NCI-H146 treated with DMSO at 0.1 percent for 48 hours (cell line): ENCODE results near the gene MAML2.
"Not testable (repeated sequence)": the region's sequence is repeated elsewhere in the genome, so short reads cannot be mapped to it uniquely, and the experiment has no call there.

Source experiments
- DNase-seq: peaks from one replicate; lab custom pipeline; 2025; ENCODE audit not compliant: unreplicated experiment; lab: John Stamatoyannopoulos, UW

The MAML2 gene

GRCh38 chr11:96193745-96194443 lies 149.1 kb downstream of the MAML2 start:
- DNase-seq = no peak

DNA sequence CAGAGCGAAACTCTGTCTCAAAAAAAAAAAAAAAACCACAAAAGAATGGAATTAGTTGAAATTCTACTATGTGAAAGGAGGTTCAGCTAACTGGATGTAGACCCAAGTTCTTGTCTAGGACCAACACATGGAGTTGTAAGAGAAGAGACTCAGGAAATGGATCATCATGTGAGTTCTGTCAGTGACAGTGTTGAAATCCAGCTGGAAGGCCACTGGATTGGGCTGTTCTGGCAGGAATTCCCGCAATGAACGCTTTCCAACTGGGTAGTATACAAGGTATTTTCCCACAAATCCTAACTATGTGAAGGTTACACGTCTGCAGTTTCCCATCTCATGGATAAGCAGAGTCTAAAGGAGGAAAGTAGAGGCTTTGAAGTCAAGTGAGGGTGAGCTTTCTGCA lies 151.2 kb downstream of the MAML2 start:
- DNase-seq = no peak

- DNase-seq = no peak
These were observed 153.6 kb downstream of the MAML2 start for GRCh38 chr11:96189351-96189750.

GRCh38 chr11:96188243-96189006 lies 154.6 kb downstream of the MAML2 start:
- DNase-seq = no peak

GRCh38 chr11:96187822-96188221 lies 155.2 kb downstream of the MAML2 start:
- DNase-seq = no peak

DNA sequence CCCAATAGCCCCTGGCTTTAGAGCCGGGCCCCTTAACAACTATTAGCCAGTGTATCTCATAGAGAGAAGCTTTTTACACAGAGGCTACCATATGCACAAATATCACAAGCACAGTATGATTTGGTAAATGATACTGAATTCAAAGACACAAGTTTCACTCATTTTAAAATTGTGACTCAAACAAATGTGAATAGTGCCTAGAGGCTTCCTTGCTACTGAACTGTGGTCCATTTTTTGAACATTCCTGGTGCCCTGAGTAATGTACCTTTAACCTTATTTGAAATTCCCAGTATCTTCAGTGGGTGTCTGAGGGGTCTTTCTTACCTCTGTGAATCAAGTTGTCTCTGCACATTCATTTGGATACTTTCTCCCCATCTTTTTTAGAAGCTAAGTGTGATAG lies 156.2 kb downstream of the MAML2 start:
- no peak for DNase-seq

GRCh38 chr11:96185220-96185768 lies 157.7 kb downstream of the MAML2 start:
- DNase-seq = no peak

DNA sequence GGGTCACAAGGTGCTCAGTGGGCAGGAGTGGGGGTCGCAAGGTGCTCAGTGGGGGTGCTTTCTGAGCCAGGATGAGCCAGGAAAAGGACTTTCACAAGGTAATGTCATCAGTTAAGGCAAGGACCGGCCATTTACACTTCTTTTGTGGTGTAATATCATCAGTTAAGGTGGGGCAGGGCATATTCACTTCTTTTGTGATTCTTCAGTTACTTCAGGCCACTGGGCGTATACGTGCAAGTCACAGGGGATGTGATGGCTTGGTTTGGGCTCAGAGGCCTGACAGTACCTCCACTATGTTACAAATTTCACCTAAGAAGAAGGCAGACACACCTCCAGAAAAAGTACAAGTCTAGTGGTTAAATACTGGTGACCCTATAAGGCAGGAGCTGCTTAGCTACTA lies 162.1 kb downstream of the MAML2 start:
- not testable (repeated sequence) for DNase-seq

DNA sequence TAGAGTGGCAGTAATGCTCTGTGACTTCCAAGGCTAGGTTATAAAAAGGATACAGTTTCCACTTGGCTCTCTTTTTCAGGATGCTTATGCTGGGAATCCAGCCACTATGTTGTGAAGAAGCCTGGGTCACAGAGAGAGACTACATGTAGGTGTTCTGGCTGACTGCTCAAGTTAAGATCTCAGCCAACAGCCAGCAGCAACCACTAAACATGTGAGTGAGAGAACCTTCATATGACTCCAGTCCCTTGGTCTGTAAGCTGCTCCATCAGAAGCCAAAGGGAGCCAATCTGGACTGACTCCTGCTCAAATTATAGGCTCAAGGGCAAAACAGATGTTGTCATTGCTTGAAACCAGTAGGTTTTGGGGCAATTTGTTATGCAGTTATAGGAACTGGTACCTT lies 162.7 kb downstream of the MAML2 start:
- DNase-seq = no peak

DNA sequence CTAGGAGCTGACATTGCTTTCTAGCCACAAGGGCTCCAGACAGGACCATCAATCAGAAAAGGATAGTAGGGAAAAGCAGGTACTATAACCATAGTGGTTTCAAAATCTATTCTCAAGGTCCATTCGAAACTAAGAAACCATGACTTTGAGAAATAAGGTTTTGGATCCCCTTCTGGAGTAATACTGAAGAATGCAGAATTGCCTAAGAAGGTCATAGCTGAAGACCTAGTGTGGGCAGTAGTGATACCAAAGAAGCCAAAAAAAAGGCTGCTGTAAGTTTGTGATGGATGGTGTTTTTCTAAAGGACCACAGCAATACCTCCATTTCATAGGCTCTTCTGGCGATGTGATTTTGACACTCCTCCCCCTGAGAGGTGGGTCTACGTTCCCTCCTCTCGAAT lies 163.1 kb downstream of the MAML2 start:
- DNase-seq = no peak

GRCh38 chr11:96178887-96179279 lies 164.1 kb downstream of the MAML2 start:
- no peak for DNase-seq

DNA sequence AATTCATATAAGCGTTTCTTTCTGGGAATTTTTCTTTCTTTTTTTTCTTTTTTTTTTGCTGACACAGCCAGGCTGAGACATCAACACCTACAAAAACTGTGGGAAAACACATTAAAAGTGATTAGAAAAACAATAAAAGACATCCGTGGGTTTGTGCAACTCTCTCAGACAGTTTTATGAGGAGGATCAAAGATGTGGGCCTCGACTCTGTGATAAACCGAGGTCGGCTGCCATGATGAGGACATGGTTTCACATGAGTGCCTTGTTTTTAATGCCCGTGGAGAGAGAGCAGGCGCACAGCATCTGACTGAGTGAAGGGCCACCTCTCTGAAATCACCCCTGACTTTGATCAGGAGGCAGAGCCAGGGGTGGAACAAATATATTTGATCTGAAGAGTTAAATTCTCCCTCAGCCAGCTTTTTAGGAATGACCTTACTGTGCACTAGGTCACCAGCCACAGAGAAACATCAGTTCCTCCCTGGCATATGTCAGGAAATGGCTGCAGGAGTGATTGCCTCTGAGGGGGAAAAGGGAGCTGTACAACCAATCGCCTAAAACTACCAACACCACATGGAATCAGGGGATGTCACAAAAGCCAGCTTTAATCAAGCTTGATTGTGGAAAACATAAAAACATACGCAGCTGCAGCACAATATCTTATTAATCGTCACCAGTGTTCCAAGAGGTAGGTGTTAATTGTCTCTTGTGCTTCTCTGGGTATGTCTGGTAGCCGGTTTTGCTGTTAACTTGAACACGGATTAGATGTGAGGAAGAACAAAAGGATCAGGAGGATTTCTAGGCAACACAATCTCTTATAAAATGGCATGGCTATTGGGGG lies 164.7 kb downstream of the MAML2 start:
- DNase-seq = no peak

DNA sequence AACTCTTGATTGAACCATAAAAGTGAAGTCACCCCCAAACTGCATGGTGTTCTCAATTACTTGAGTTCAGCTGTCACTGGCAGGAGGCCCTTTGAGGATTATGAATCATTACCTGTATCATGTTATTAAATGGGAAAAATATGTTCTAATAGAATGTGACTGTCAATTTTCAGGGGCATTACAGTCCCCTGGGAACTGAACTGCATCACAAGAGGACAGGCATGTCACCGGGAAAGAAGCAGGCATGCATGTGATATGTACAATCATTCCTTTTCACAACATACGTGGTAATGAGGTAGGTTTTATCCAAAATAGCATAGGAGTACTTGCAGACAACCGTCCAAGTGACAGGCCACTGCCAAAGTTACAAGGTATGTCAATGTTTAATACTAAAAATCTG lies 165.8 kb downstream of the MAML2 start:
- no peak for DNase-seq

DNA sequence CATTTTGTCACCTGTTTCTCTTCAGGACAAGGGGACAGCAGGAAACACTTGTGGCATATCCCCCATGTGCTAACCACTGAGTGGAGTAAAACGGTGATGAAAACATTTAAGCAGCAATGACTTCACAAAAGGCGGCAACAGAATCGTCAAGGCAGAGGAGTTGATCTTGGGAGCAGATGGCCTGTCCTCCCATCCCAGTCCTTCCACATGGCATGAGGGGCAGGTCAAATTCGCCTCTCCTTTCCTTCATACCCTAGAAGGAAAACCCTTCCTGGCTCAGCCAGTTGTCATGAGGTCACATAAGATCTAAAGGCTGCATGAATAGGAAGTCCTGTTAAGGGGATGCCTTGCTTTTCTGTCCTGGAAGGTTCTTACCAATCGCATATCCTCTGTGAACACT lies 169.1 kb downstream of the MAML2 start:
- DNase-seq = no peak

DNA sequence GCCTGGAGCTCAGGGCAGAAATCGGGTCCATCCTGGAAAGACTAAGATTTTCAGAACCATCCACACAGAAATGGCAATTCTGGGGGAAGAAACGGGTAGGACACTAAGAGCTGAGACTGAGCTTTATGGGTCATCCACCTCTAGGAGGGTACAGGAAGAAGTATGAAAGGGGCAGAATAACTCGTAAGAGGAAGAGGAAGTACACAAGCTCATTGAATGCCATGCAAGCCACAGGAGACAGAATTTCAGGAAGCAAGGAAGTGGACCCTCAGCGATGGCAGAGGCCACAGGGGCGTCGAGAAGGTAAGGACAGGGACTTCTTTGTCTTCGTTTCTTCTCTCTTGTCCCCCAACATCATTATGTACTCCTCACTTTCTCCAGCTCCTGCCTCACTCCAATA lies 169.6 kb downstream of the MAML2 start:
- DNase-seq = no peak

- DNase-seq = no peak
These were observed 170.4 kb downstream of the MAML2 start for GRCh38 chr11:96172604-96173003.

DNA sequence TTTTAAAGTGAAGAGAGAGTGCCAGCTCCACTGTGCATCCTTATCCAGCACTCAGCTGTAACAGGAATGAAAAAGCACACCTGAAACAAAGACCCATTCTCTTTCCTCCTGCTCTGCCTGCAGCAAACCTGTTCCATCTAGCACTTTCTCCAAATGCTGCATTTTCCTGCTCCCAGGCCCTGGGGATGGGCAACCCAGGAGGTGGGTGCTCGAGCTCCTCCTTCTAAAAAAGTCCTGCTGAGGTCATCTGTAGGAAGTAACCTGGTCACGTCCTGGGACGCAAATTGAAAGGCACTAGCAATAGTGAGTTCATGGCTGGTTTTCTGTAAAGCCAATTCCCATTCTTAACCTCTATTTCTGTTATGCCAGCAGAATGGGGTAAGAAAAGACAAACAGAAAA lies 173.7 kb downstream of the MAML2 start:
- DNase-seq = no peak

GRCh38 chr11:96168623-96169022 lies 174.4 kb downstream of the MAML2 start:
- no peak for DNase-seq

- DNase-seq = no peak
These were observed 175.2 kb downstream of the MAML2 start for GRCh38 chr11:96167787-96168186.

DNA sequence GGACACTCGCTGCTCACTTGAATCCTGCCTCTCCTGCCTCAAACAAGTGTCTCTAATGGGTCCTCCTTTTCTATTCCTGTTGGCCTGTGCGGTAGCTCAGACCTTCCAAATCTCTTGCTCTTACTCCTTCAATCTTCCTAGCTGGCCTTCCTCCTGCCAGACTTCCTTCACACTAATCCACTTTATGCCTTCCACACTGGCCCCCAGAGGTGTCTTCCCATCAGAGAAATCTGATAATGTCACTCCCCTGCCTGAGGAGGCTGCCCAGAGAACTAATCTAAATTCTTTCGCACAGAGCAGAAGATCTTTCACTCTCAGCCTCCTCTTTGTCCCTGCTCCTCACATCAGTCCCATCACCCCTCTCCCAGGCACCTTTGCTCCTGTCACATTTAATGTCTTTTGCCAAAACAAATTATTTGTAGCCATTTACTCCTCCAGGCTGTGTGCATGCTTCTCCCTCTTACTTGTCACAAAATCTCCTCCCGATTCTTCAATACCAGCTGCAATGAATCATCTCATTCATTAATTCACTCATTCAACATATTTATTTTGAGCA lies 175.7 kb downstream of the MAML2 start:
- no peak for DNase-seq

- no peak for DNase-seq
These were observed 180.0 kb downstream of the MAML2 start for GRCh38 chr11:96162816-96163499.
